ENCODE results near the gene SEPTIN8.

- no peak for TF ChIP-seq MZF1 (tag by site-specific recombination; IDR thresholded peaks at IDR 0.05; ENCODE audit: borderline replicate concordance)
- no peak for TF ChIP-seq CTCF (tag by site-specific recombination; IDR thresholded peaks at IDR 0.05)
- TF ChIP-seq ZNF169 (tag by site-specific recombination; IDR thresholded peaks at IDR 0.05) = no peak
- TF ChIP-seq ATF2 (tag by site-specific recombination; IDR thresholded peaks at IDR 0.05; ENCODE audit: low read depth) = no peak
- no peak for TF ChIP-seq ZNF274 (IDR thresholded peaks at IDR 0.05; ENCODE audit: low read length)
- no peak for TF ChIP-seq ZNF274 (tag by site-specific recombination; IDR thresholded peaks at IDR 0.05; ENCODE audit: borderline replicate concordance)
Measured at GRCh38 chr5:132788508-132788907, 11.5 kb upstream of the SEPTIN8 start.
